Measurements from ENCODE around the gene LRRC3.
"Not testable (repeated sequence)": the region's sequence is repeated elsewhere in the genome, so short reads cannot be mapped to it uniquely, and the experiment has no call there.

Gene LRRC3

DNA sequence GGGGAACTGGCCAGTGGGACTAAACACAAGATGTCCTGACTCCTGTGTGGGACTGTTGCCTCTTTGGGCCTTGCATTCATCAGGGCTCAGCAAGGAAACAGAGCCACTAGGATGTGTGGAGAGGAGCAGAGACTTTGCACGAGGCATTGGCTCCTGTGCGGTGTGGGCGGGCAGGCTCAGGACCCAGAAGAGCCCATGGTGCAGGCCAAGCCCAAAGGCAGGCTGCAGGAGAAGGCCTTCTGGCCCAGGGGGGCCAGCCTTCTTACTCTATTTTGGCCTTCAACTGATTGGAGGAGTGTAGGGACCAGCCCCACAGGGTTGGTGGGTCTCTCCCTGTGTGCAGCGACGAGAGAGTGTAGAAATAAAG, 23.5 kb downstream of the LRRC3 start:
- DNase-seq (ENCODE audit: low read depth) = no peak

GRCh38 chr21:44479556-44480199, 24.4 kb downstream of the LRRC3 start:
- DNase-seq (ENCODE audit: low read depth) = not testable (repeated sequence)

DNA sequence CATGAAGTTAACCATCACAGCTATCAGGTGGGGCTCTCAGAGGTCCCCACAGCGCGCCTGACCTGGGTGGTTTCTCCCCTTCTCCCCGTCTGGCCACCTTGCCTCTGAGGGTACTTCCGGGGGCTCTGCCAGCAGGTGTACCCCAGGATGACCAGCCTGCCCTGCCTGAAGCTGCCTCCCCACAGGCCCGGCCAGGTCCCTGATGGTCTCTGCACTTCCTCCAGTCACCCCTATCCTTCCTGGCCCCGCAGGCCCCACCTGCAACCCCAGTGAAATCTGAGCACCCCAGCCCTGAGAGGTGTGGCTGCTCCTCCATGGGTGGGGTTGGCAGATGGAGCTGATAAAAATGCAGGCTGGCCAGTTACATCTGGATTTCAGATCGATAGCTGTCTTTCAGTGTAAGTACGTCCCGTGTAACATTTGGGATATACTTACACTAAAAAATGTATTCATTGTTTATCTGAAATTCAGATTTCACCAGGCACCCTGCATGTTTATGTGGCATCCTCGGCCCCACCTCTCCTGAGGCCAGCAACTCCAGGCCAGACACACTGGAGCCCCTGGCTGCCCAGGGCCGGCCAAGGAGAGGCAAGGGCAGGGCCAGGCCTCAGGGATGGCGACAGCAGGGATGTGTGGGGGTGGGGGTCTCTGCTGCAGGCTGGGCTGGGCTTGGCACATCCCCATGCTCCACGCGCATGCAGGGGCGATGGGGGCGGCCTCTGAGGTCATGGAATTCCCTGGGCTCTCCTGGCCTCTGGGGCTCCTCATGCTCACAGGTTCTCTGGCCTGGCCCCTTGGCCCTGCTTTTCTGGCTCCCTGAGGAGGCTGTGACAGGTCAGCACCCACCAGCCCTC, 25.1 kb downstream of the LRRC3 start:
- no peak for DNase-seq (ENCODE audit: low read depth)

GRCh38 chr21:44482581-44483287, 27.4 kb downstream of the LRRC3 start:
- no peak for DNase-seq (ENCODE audit: low read depth)

DNA sequence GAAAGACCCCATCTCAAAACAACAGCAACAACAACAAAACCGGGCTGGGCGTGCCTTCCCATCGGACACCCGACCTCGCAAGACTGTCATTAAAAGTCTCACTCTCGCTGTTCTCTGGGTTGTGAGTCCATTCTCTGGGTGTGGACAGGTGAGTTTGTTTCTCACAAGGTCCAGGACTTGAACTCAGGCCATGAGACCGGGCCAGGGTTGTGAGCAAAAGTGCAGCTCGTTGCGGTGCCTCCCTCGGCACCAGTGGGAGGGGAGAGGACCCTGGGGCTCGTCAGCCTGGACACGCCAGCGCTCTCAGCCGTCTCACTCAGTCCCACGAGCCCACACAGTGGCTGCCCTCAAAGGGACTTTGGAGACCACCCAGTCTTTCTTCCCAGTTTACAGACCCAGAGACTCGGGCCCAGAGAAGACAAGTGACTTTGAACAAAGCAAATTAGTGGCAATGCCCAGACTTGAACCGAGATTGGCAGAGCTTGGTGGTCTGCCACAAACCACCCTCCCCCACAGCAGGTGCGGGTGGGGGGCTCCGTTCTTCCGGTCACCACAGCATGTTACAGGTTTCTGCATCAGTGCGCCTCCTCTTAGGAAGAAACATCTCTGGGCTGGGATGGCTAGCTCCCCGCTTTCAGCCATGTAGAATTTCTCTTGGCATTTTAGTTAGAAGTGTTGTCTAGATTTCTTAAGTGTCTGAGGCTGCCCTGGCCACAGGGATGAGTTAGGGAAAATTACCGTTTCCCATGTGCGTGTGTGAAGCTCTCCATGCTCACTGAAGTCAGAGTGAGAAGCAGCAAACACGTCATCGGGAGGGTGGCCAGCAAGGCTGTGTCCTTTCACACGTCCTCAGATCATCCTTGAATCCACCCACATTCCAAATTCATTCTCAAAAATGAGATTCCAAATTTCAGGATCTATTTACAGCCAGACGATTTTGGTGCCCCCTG, 28.3 kb downstream of the LRRC3 start:
- DNase-seq (ENCODE audit: low read depth) = no peak

- no peak for DNase-seq (ENCODE audit: low read depth)
Observed at GRCh38 chr21:44484498-44485253, 29.4 kb downstream of the LRRC3 start.

GRCh38 chr21:44485254-44485793, 30.0 kb downstream of the LRRC3 start:
- DNase-seq (ENCODE audit: low read depth) = peak; percentile 20

- DNase-seq (ENCODE audit: low read depth) = no peak
Observed at GRCh38 chr21:44485796-44486195, 30.5 kb downstream of the LRRC3 start.

DNA sequence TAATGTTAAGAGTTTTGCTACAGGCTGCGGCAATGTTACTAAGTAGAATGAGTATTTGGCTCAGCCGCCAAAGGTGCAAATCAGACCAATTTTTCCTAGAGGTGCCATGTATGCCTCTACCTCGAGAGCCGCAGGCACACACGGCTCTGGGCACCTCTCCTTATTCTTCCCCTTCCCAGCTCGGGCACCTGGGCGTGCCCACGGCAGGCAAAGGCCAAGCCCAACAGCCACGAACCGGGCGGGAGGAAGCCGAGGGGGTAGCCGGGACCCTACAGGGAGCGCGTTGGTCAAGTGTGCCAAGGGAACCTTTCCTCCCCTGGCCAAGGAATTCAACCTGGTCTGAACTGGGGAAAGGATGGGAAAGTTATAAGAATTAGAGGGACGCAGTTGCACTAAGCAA, 31.0 kb downstream of the LRRC3 start:
- DNase-seq (ENCODE audit: low read depth) = no peak

DNA sequence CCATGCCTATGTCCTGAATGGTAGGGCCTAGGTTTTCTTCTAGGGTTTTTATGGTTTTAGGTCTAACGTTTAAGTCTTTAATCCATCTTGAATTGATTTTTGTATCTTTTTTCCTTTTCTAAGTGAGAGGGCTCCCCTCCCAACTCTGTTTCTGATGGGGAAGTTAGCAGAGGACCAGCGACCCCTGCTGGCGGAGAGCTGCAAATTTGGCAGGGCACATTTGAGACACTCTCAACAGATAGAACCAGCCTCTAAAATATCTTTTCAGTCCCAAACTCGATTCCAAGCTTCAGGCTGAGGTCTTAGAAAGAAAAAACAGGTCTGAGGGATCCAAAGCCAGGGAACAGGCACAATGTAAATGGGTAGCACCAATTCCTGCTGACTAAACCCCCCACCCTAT, 32.5 kb downstream of the LRRC3 start:
- DNase-seq (ENCODE audit: low read depth) = peak; percentile 20

DNA sequence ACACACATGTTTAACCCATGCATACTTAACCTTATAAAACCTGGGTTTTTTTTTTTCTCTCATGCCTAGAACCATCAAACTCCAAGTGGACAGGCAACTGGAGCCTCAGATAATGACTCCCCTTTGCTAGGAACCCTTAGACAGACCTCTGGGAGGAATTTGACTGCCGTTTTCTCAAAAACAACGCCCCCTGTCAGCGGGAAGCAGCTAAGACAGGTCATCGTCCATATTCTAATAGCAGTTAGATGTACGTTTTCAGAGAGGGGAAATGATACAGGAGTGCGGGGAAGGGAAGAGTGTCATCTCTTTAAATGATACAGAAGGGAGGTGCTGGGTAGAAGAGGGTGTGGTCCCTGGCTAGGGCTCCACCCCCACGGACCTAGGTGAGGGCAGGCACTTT, 34.7 kb downstream of the LRRC3 start:
- DNase-seq (ENCODE audit: low read depth) = no peak

- no peak for DNase-seq (ENCODE audit: low read depth)
Observed at GRCh38 chr21:44490405-44490804, 35.1 kb downstream of the LRRC3 start.

GRCh38 chr21:44490816-44491215, 35.5 kb downstream of the LRRC3 start:
- DNase-seq (ENCODE audit: low read depth) = no peak

DNA sequence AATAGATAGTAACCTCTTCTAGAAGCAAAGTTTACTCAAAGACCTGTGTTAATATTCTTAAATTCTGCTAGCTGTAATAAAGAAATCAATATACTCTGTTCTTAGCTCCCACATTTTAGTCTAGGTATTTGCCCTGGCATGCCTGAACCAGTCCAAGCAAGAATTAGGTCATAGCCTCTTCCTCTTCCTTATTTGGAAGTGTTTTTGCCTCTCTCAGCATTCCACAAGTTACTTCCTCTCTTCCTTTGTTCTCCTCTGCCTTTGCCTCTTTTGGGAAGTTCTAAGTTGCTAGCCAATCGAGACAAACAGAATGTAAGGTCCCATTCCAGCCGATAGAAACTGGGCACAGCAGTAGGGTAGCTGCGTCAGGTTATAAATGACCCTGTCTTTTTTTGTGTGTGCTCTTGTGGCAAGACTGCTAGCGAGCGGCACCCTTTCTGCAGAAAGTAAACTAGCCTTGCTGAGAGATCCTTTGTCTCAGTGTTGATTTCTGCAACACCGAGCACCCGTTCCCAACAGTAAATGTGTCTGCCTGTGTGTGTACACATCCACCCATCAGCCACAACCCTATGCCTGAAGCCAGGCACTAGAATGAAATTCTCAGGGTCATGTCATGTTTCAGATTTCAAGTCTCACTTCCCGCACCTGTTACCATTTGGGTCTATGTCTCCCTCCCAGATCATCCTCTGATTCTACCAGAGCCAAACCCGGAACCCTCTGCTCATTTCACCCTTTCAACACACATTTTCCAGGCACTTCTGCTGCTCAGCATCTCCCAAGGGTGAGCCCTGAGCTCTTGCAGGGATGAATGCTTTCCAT, 37.5 kb downstream of the LRRC3 start:
- DNase-seq (ENCODE audit: low read depth) = no peak

DNA sequence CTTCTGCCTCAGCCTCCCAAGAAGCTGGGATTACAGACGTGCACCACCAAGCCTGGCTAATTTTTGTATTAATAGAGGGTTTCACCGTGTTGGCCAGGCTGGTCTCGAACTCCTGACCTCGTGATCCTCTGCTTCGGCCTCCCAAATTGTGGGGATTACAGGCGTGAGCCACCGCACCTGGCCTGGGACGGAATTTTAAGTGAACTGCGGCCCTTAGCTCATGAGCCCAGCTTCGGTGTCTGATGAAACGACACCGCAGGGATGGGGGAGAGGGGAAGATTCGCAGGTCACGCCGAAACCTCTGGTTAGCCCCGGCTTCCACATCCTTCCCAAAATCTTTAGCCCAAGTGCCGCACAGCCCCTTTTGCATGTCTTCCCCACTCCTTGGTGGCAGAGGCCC, 39.1 kb downstream of the LRRC3 start:
- no peak for DNase-seq (ENCODE audit: low read depth)

- DNase-seq (ENCODE audit: low read depth) = no peak
Observed at GRCh38 chr21:44494956-44495355, 39.6 kb downstream of the LRRC3 start.

- no peak for DNase-seq (ENCODE audit: low read depth)
Observed at GRCh38 chr21:44495611-44496563, 40.6 kb downstream of the LRRC3 start.
